Breast epithelium (tissue), 4 donors: ENCODE measurements around the gene TCERG1L. TPM values are rescaled to one million over a fixed set of nuclear protein-coding genes. Genes with fewer than 3 reads are reported as not detected.

Experiments used
- DNase-seq, 2 donors: peaks; one replicate each; pipeline ENCODE4 v3.0.0-alpha.2; 2019; ENCODE audit warnings: low spot score in 2 of 2
- H3K27ac ChIP-seq, 2 donors: fragments of 200-600 bp; sonication (generic) in 1 of 2; one replicate each; pipeline ENCODE4 v1.5.1; 2016 to 2019; ENCODE audit warnings: mild to moderate bottlenecking in 1 of 2
- H3K27me3 ChIP-seq, 2 donors: fragments of 200-600 bp; sonication (generic) in 1 of 2; one replicate each; pipeline versions ENCODE4 v1.5.1 to v1.6.0; 2017 to 2019; ENCODE audit warnings: control low read depth in 1 of 2, mild to moderate bottlenecking in 1 of 2
- H3K36me3 ChIP-seq: fragments of 200-600 bp; one replicate; pipeline ENCODE4 v1.5.1; 2019
- H3K4me1 ChIP-seq, 2 donors: fragments of 200-600 bp; sonication (generic); one replicate each; pipeline ENCODE4 v1.5.1; 2016 to 2019; ENCODE audit warnings: control low read depth in 1 of 2
- H3K4me3 ChIP-seq, 3 donors: fragments of 200-600 bp; sonication (generic); 1 replicate in 2 of 3; 2 replicates in 1 of 3; pipeline ENCODE4 v1.5.1; 2016 to 2019; ENCODE audit warnings: mild to moderate bottlenecking in 3 of 3, moderate library complexity in 2 of 3
- H3K9me3 ChIP-seq, 2 donors: fragments of 200-600 bp; sonication (generic) in 1 of 2; one replicate each; pipeline ENCODE4 v1.5.1; 2016 to 2019; ENCODE audit warnings: control low read depth in 1 of 2
- POLR2A ChIP-seq: fragments of 450-650 bp; IDR thresholded peaks from one replicate; pipeline ENCODE4 v1.6.1; 2016; ENCODE audit warnings: antibody characterized with exemption, mild to moderate bottlenecking, moderate library complexity
- POLR2AphosphoS5 ChIP-seq, 3 donors: sonication (generic); formaldehyde crosslinking; IDR thresholded peaks; one replicate each; pipeline ENCODE4 v1.6.1; 2017; ENCODE audit warnings: antibody characterized with exemption in 3 of 3
- intact Hi-C: fragments of 100-400 bp; cut with DNase I; formaldehyde crosslinking; loops from one replicate; pipeline ENCODE4 v1.15.1; 2023; ENCODE audit warnings: low total_unique reads
- total RNA-seq, 3 donors: library from RNA; depleted of rRNA; stranded (reverse); fragments of >200 nt; gene quantifications; one replicate each; pipeline ENCODE4 v1.1.0, GENCODE V29; 2016
- TF ChIP-seq, protein P1 (sequence below), 3 donors: fragments of 450-650 bp; IDR thresholded peaks; one replicate each; pipeline ENCODE4 v1.5.1; 2016 to 2017; ENCODE audit warnings: antibody characterized with exemption in 3 of 3, mild to moderate bottlenecking in 3 of 3, moderate library complexity in 3 of 3

TCERG1L gene
- total RNA-seq, 3 donors from 2014 or later = under 0.01 to 0.88 TPM; not detected in 1

DNA sequence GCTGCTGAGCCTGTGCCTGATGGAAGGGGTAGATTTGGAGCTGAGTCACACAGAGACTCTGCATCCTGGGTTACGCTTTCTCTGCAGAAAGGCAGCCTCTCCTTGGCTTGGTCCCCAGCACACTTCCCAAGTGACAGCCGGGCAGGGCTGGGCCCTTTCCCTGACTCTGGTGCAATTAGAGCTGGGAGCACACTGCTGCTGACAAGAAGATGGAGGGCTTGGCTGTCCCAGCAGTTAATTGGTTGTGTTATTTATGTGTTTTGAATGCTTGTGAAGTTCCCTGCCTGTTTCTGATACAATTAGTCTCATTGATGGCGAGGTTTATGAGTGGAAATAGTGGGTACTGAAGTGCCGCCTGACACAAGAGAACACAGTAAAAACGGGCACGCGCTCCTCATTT is 123.6 kb downstream of the TCERG1L start:
- H3K27ac ChIP-seq = no peak overlapping the region
- peaks cover 0 to 9% of the 10 kb centered on the region in 2 donors for H3K9me3 ChIP-seq
- H3K36me3 ChIP-seq = no peaks in the 10 kb centered on the region
- TF ChIP-seq, protein P1, sequence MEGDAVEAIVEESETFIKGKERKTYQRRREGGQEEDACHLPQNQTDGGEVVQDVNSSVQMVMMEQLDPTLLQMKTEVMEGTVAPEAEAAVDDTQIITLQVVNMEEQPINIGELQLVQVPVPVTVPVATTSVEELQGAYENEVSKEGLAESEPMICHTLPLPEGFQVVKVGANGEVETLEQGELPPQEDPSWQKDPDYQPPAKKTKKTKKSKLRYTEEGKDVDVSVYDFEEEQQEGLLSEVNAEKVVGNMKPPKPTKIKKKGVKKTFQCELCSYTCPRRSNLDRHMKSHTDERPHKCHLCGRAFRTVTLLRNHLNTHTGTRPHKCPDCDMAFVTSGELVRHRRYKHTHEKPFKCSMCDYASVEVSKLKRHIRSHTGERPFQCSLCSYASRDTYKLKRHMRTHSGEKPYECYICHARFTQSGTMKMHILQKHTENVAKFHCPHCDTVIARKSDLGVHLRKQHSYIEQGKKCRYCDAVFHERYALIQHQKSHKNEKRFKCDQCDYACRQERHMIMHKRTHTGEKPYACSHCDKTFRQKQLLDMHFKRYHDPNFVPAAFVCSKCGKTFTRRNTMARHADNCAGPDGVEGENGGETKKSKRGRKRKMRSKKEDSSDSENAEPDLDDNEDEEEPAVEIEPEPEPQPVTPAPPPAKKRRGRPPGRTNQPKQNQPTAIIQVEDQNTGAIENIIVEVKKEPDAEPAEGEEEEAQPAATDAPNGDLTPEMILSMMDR (IDR thresholded peaks at IDR 0.05) = no peak
- TF ChIP-seq POLR2AphosphoS5 (IDR thresholded peaks at IDR 0.05) = no peak
- no peak for TF ChIP-seq POLR2A
- peaks cover 0 to 9% of the 10 kb centered on the region in 2 donors for H3K27me3 ChIP-seq
- no peak overlapping the region for H3K4me3 ChIP-seq
- DNase-seq = no peak
- no peaks in the 10 kb centered on the region for H3K4me1 ChIP-seq
- intact Hi-C loops = no loop called here

DNA sequence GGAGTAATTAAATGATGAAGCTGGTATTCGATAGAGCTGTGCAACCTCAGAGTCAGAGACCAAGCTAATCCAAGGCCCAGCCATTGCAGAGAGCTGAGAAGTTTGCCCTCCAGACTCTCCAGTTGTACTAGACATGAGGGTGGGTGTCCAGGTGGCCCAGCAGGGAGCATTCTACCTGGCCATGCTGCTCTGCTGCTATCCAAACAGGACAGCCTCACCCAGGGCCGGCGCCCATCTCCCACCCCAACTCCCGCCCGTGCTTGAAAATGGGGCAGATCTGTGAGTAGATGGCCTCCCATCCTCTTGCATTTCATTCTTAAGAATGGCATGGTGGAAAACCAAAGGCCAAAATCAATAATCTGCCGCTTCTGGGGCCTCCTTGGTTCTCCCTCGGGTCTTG is 124.2 kb downstream of the TCERG1L start:
- Histone ChIP-seq H3K4me3 (no peak overlapping the region), H3K4me1 (no peaks in the 10 kb centered on the region), H3K27ac (no peak overlapping the region), H3K27me3 (peaks cover 0 to 9% of the 10 kb centered on the region in 2 donors), H3K9me3 (peaks cover 0 to 4% of the 10 kb centered on the region in 2 donors), H3K36me3 (no peaks in the 10 kb centered on the region)
- TF ChIP-seq, protein P1 (IDR thresholded peaks at IDR 0.05) = no peak
- TF ChIP-seq POLR2AphosphoS5 (IDR thresholded peaks at IDR 0.05) (no peak), POLR2A (no peak)
- intact Hi-C loops = no loop called here
- DNase-seq = no peak

DNA sequence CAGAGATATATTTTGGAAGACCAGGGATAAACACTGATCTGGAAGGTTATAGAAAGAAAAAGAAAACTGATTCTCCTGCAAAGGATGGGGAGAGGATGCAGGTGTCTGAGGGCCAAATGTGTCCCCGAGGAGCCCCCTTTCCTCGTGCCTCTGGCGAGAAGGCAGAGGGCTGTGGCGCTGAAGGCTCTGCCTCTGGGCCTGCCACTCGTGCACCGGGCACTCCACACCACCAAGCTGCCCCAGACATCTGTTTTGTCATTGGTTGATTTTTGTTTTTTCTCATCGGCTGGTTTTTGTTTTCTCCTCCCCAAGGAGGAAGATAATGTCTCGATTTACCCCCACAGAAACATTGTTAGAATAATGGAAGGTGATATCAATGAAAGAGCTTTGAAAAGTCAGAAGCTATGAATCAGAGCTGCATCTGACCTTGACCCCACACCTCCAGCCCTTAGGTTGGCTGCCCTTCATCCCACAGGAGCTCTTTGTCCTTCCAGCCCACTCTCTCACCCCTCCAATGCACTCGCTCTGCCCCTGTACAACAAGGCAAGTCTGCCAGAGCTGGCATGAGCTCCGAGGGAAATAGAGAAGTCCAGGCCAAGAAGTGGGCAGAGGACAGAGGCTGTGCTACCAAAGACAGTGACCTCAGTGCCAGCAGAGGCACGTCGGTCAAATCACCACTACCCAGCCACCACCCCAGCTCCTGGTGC is 124.8 kb downstream of the TCERG1L start:
- H3K27ac ChIP-seq = no peak overlapping the region
- H3K9me3 ChIP-seq = no peaks in the 10 kb centered on the region
- no peak overlapping the region for H3K4me3 ChIP-seq
- H3K4me1 ChIP-seq = no peaks in the 10 kb centered on the region
- intact Hi-C loops = no loop called here
- no peaks in the 10 kb centered on the region for H3K36me3 ChIP-seq
- TF ChIP-seq POLR2AphosphoS5 (IDR thresholded peaks at IDR 0.05) (no peak), POLR2A (no peak)
- TF ChIP-seq, protein P1 (IDR thresholded peaks at IDR 0.05) = no peak
- H3K27me3 ChIP-seq = peaks cover 0 to 9% of the 10 kb centered on the region in 2 donors
- DNase-seq = no peak

DNA sequence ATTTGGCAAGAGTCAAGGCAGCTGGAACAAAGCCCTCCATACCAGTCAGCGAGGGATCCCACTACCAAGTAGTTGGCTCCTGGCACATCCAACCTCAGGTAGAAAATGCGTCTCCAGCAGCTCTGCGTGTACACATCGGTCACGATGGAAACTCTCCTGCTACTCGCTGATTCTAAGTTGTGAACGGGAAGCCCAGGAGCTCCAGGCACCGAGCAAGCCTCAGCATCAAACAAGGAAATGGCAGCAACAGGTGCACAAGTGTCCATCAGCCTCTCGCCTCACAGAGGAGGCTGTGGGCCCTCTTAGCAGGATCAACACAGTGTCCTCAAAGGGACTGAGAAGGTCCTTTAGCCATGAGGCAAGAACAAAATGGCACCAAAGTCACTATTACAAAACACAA is 127.0 kb downstream of the TCERG1L start:
- intact Hi-C loops = no loop called here
- Histone ChIP-seq H3K4me3 (no peak overlapping the region), H3K4me1 (no peaks in the 10 kb centered on the region), H3K9me3 (no peaks in the 10 kb centered on the region), H3K36me3 (no peaks in the 10 kb centered on the region), H3K27ac (no peak overlapping the region), H3K27me3 (peaks cover 0 to 17% of the 10 kb centered on the region in 2 donors)
- no peak for DNase-seq
- TF ChIP-seq, protein P1 (IDR thresholded peaks at IDR 0.05) = no peak
- TF ChIP-seq POLR2AphosphoS5 (IDR thresholded peaks at IDR 0.05) = no peak
- no peak for TF ChIP-seq POLR2A

DNA sequence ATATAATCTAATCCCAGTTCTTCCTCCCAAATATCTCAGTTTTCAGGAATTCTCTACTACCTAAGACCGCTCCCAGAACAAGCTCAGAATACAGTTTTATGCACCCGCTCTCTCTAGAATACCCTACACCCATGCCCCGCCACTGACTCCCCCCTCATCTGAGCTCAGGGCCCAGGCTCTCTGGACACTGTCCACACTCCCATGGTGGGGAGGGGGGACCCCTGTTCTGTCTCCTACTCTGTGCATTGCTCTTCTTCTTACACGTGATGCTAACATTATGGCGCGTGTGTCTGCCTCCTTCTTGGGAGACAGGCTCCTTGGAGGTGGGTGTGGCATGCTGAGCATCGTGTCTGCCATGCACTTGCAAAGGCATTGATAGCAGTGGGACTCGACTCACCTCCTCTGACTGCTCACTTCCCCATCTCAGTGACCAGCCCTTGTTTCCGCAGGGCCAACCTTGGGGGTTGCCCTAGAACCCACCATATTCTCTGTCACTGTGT is 127.9 kb downstream of the TCERG1L start:
- Histone ChIP-seq H3K27ac (no peak overlapping the region), H3K4me1 (no peaks in the 10 kb centered on the region), H3K27me3 (peaks cover 0 to 17% of the 10 kb centered on the region in 2 donors), H3K4me3 (no peak overlapping the region), H3K9me3 (no peaks in the 10 kb centered on the region), H3K36me3 (no peaks in the 10 kb centered on the region)
- intact Hi-C loops = no loop called here
- TF ChIP-seq, protein P1 (IDR thresholded peaks at IDR 0.05) = no peak
- no peak for TF ChIP-seq POLR2A
- no peak for TF ChIP-seq POLR2AphosphoS5 (IDR thresholded peaks at IDR 0.05)
- no peak for DNase-seq
